ENCODE results near the gene TENT5C.

- TF ChIP-seq CTCF (IDR thresholded peaks at IDR 0.05) (no peak), POLR2A (IDR thresholded peaks at IDR 0.05) (no peak)
Observed at GRCh38 chr1:117570988-117571409, 34.8 kb upstream of the TENT5C start.
